ENCODE data around the gene SNAP29. TPM values are rescaled to one million over a fixed set of nuclear protein-coding genes. Genes with fewer than 3 reads are reported as not detected.
"Not testable (repeated sequence)": the region's sequence is repeated elsewhere in the genome, so short reads cannot be mapped to it uniquely, and the experiment has no call there.

SNAP29 gene
- total RNA-seq, 4 donors from 2014 or later, result 19.1 to 29.8 (median 22.8) TPM

DNA sequence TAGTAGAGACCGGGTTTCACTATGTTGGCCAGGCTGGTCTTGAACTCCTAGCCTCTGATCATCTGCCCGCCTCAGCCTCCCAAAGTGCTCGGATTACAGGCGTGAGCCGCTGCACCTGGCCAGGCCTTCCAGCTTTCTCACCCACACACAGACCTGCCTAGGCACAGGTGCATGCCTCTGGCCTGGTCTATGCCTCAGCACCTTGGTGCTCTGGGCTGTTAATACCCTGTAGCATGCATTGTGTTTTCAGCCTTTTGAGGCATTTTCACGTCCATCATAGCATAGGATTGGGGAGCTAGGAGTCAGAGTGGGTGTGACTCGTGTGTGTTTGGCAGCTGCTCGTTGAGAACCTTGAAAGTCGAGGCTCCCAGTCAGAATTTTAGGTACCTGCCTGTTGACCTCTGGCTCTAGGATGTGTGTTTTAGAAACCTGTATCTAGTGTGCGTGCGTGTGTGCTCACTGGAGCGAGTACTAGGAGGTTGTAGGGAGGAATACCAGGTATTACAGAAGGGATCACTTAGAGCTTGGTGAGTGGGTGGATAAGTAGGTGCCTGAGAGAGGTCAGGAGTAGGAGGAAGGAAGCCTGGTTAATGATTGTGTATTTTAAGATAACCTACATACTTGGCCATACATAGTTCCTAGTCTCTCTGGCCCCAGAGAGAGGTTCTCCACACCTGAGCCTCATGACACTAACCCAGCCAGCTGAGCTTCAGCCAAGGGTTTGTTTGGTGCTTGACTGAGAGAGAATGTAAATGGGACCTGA, 78.4 kb downstream of the SNAP29 start:
- Histone ChIP-seq H3K4me3 (no peak overlapping the region), H3K9me3 (no peaks in the 10 kb centered on the region), H3K4me1 (peaks cover 52% of the 10 kb centered on the region), H3K27ac (peak overlapping the region; percentile 32), H3K27me3 (no peaks in the 10 kb centered on the region), H3K36me3 (peaks cover 19% of the 10 kb centered on the region)
- peak in 1 of 2 donors; percentile 31 for DNase-seq (ENCODE audit: low spot score in 2 of 2)
- TF ChIP-seq, protein P1, sequence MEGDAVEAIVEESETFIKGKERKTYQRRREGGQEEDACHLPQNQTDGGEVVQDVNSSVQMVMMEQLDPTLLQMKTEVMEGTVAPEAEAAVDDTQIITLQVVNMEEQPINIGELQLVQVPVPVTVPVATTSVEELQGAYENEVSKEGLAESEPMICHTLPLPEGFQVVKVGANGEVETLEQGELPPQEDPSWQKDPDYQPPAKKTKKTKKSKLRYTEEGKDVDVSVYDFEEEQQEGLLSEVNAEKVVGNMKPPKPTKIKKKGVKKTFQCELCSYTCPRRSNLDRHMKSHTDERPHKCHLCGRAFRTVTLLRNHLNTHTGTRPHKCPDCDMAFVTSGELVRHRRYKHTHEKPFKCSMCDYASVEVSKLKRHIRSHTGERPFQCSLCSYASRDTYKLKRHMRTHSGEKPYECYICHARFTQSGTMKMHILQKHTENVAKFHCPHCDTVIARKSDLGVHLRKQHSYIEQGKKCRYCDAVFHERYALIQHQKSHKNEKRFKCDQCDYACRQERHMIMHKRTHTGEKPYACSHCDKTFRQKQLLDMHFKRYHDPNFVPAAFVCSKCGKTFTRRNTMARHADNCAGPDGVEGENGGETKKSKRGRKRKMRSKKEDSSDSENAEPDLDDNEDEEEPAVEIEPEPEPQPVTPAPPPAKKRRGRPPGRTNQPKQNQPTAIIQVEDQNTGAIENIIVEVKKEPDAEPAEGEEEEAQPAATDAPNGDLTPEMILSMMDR (IDR thresholded peaks at IDR 0.05), result no peak
- TF ChIP-seq EP300 (IDR thresholded peaks at IDR 0.05) (no peak), POLR2AphosphoS5 (IDR thresholded peaks at IDR 0.05) (no peak), POLR2A (IDR thresholded peaks at IDR 0.05) (no peak)
- 68% methylated on average over 12 of the region's 12 CpGs for WGBS

DNA sequence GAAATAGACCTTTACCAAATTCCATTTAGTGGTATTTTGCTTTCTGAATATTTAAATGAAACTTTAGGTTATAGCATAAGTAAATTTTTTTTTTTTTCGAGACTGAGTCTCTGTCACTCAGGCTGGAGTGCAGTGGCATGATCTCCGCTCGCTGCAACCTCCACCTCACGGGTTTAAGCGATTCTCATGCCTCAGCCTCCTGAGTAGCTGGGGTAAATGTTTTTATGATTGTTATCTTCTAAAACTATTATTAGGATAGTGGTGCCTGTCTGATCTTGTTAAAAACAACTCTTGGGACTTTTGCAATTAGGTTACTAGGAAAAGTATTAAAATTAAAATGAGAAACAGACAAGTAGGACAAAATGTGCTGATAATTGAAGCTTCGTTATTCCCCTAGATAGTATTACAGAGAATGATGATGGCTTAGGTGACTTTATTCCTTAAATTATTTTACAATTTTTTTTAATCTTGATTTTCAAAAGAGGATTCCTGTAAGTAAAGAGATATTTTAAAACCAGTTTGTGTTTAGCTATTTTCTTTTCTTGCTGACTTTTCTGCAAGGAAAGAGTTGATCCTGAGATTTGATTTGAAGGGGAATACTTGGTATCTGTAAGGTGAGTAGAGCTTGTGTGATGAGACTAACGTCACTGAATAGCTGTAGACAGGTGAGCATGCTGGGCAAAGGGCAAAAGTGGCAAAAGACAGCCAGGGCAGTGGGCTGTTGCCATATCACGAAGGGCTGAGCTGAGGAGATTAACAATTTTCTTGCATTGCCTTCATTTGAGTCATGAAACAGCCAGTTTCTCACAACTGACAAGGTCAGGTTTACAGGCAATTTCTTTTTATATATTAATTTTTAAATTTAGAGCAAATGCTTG, 79.2 kb downstream of the SNAP29 start:
- TF ChIP-seq POLR2A (IDR thresholded peaks at IDR 0.05) (no peak), EP300 (IDR thresholded peaks at IDR 0.05) (no peak), POLR2AphosphoS5 (IDR thresholded peaks at IDR 0.05) (no peak)
- TF ChIP-seq, protein P1 (IDR thresholded peaks at IDR 0.05), result no peak
- Histone ChIP-seq H3K27me3 (no peaks in the 10 kb centered on the region), H3K36me3 (peaks cover 19% of the 10 kb centered on the region), H3K4me3 (no peak overlapping the region), H3K27ac (peak overlapping the region; percentile 32), H3K9me3 (no peaks in the 10 kb centered on the region), H3K4me1 (peaks cover 52% of the 10 kb centered on the region)
- 61% methylated on average over 8 of the region's 8 CpGs for WGBS
- DNase-seq (ENCODE audit: low spot score in 2 of 2), result peak in 1 of 2 donors; percentile 21

DNA sequence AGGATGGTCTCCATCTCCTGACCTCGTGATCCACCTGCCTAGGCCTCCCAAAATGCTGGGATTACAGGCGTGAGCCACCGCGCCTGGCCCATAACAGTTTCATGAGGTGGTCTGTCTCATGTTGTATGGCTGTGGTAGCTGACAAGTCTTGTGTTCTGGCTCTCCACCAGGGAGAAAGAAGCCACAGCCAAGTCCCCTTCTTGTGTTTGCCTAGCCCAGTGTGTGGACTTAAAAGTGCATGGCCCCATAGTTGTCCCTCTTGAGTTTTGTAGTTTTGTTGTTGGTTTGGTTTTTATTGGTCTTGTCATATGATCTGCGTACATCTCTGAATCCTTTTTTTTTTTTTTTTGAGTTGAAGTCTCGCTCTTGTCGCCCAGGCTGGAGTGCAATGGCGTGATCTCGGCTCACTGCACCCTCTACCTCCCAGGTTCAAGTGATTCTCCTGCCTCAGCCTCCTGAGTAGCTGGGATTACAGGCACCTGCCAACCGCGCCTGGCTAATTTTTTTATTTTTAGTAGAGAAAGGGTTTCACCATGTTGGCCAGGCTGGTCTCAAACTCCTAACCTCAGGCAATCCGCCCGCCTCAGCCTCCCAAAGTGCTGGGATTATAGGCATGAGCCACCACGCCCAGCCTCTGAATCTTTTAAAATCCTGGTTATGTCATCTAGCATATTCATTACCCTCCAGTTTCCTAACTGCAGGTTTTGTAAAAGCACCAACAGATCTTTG, 80.8 kb downstream of the SNAP29 start:
- peaks cover 59% of the 10 kb centered on the region for H3K4me1 ChIP-seq

DNA sequence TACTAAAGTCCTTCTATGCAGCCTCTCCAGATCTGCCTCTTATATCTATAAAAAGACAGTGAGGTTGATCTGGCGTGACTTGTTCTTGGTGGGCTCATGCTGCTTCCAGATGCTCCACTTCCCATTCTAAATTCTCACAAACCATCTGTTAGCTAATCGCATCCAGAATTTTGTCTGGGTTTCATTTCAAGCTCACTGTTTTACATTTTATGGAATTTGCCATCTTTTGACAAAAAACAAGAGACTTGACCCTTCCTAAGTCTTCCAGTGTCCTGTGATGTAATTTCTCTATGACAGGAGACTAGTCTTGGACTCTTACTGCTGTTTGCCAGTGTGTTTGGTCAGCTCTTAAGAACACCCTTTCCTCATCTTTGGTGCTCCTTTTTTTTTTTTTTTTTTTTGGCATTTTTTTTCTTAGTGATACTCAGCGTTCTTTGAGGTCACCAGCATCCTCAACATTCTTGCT, 81.4 kb downstream of the SNAP29 start:
- Histone ChIP-seq H3K27me3 (no peaks in the 10 kb centered on the region), H3K4me3 (no peak overlapping the region), H3K4me1 (peaks cover 64% of the 10 kb centered on the region), H3K27ac (no peak overlapping the region), H3K9me3 (no peaks in the 10 kb centered on the region), H3K36me3 (peaks cover 4% of the 10 kb centered on the region)
- WGBS, result 53% methylated on average over 3 of the region's 3 CpGs
- TF ChIP-seq EP300 (IDR thresholded peaks at IDR 0.05) (no peak), POLR2A (IDR thresholded peaks at IDR 0.05) (no peak), POLR2AphosphoS5 (IDR thresholded peaks at IDR 0.05) (no peak)
- TF ChIP-seq, protein P1 (IDR thresholded peaks at IDR 0.05), result no peak
- DNase-seq (ENCODE audit: low spot score in 2 of 2), result no peak

More for the DNA sequence above, 80.8 kb downstream of the SNAP29 start:
- H3K27me3 ChIP-seq, H3K4me3 ChIP-seq, H3K27ac ChIP-seq, H3K9me3 ChIP-seq: not testable (repeated sequence)
- WGBS, result 79% methylated on average over 14 of the region's 14 CpGs
- peak in 1 of 2 donors; percentile 34 for DNase-seq (ENCODE audit: low spot score in 2 of 2)
- peaks cover 10% of the 10 kb centered on the region for H3K36me3 ChIP-seq

Other genes with a start within 250 kb of the SNAP29 start
- gene SERPIND1, start 84.9 kb upstream of the SNAP29 start, total RNA-seq, result under 1 TPM in 1 of 4 donors, not detected in 3; 0.40 TPM
- 100 to 1,000 TPM in 1 of 4 donors, 10 to 100 TPM in 3; 44.7 to 136 (median 67.7) TPM for gene PI4KA, start 196 bp upstream of the SNAP29 start, total RNA-seq
- gene CRKL, start 58.4 kb downstream of the SNAP29 start, total RNA-seq, result 10 to 100 TPM; 52.7 to 75.3 (median 71.9) TPM
- gene AIFM3, start 108.2 kb downstream of the SNAP29 start, total RNA-seq, result under 1 TPM in 1 of 4 donors, not detected in 3; 0.72 TPM
- gene LZTR1, start 123.3 kb downstream of the SNAP29 start, total RNA-seq, result 10 to 100 TPM; 29.3 to 75.6 (median 46.9) TPM
- gene THAP7, start 143.1 kb downstream of the SNAP29 start, total RNA-seq, result 10 to 100 TPM; 33.9 to 57.0 (median 37.4) TPM
- gene P2RX6, start 156.2 kb downstream of the SNAP29 start, total RNA-seq, result 1 to 10 TPM in 3 of 4 donors, under 1 TPM in 1; 0.21 to 3.1 (median 1.0) TPM
- 1 to 10 TPM in 3 of 4 donors, under 1 TPM in 1; 0.48 to 2.2 (median 1.6) TPM for gene SLC7A4, start 173.6 kb downstream of the SNAP29 start, total RNA-seq
- not detected for gene LRRC74B, start 186.9 kb downstream of the SNAP29 start, total RNA-seq

Measured in suprapubic skin (tissue), 4 donors.